Hair follicular keratinocyte (primary cell): ENCODE results near the gene SFTPA1. TPM values are rescaled to one million over a fixed set of nuclear protein-coding genes. Genes with fewer than 3 reads are reported as not detected.

Source experiments
- total RNA-seq: library from RNA; depleted of rRNA; stranded (reverse); fragments of >200 nt; gene quantifications from 2 replicates; pipeline ENCODE4 v1.2.3, GENCODE V29; 2015

SFTPA1 gene
- not detected in 2 replicates for total RNA-seq

DNA sequence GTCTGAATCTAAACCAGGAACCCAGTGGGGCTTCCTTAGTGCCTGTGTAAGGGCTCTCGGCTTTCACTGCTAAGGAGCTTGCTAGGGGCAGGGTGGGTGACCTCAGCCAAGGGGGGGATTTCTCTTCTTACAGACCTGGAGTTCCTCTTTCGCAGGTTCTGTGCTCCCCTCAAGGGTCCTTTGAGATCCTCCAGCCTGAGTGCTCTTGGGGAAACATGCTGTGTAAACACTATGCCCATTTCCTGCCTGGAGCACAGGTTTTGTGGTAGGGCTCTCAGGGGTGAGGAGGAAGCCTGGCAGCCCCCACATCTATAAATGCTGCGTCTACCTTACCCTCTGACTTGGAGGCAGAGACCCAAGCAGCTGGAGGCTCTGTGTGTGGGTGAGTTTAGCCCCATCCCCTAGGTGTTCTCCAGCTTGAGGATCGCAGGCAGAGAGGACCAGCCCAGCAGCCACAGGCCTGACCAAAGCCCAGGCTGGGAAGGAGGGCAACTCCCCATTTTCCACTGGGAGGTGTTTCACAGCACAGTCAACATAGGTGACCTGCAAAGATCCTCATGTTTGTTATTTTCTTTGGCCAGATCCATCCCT lies at the start of gene SFTPA1:
SFTPA1 (plus strand) TSS at position 339 of the 591 bp plus-strand sequence. CDS start 887 bp downstream, outside the sequence.

Other genes starting within 250 kb of the SFTPA1 start
- gene ZCCHC24, start 165.3 kb upstream of the SFTPA1 start, total RNA-seq: 1.0 and 1.5 TPM in 2 replicates
- gene EIF5AL1, start 98.4 kb upstream of the SFTPA1 start, total RNA-seq: 0.31 and 0.84 TPM in 2 replicates
- not detected in 2 replicates for gene SFTPA2, start 50.5 kb upstream of the SFTPA1 start, total RNA-seq
- gene NUTM2B, start 92.3 kb downstream of the SFTPA1 start, total RNA-seq: 0.62 and 0.99 TPM in 2 replicates
- 0.30 TPM in 1 of 2 replicates, not detected in the other for gene NUTM2E, start 215.8 kb downstream of the SFTPA1 start, total RNA-seq